ENCODE results near the gene CREBRF. TPM values are rescaled to one million over a fixed set of nuclear protein-coding genes. Genes with fewer than 3 reads are reported as not detected.
"Not testable (repeated sequence)": the region's sequence is repeated elsewhere in the genome, so short reads cannot be mapped to it uniquely, and the experiment has no call there.

Gene CREBRF
- total RNA-seq, 6 experiments from 2014 or later, result 6.5 to 15.7 (median 12.6) TPM

DNA sequence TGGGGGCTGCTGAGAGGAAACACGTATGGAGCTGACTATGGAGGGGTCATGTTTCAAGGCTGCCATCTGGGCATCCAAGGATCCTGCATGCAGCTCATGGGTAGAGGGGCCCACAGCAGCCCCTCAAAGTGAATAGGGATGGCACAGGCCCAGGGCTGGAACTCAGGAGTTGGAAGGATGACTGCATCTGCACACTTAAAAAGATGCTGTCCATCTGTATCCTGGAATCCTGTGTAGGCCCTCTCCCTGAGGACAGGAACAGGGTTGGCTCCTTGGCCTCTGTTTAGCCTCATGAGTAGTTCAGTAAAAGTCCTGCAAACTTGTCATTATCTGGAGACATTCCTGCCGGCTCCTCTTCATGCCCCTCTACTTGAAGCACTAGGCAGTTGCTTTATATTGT, 92.2 kb downstream of the CREBRF start:
- Histone ChIP-seq H3K4me3 (no peak overlapping the region), H3K9me3 (no peaks in the 10 kb centered on the region), H3K27ac (no peak overlapping the region), H3K36me3 (peaks cover 0 to 9% (median 0%) of the 10 kb centered on the region in 4 donors), H3K27me3 (no peaks in the 10 kb centered on the region), H3K4me1 (peaks cover 0 to 3% (median 0%) of the 10 kb centered on the region in 4 donors)
- ATAC-seq, result no peak
- 11% methylated on average over 1 of the region's 2 CpGs for WGBS (ENCODE audit: insufficient coverage, low coverage, low lambda C conversion rate, missing lambda C conversion rate)
- TF ChIP-seq POLR2A (IDR thresholded peaks at IDR 0.05), result no peak
- TF ChIP-seq, protein P1, sequence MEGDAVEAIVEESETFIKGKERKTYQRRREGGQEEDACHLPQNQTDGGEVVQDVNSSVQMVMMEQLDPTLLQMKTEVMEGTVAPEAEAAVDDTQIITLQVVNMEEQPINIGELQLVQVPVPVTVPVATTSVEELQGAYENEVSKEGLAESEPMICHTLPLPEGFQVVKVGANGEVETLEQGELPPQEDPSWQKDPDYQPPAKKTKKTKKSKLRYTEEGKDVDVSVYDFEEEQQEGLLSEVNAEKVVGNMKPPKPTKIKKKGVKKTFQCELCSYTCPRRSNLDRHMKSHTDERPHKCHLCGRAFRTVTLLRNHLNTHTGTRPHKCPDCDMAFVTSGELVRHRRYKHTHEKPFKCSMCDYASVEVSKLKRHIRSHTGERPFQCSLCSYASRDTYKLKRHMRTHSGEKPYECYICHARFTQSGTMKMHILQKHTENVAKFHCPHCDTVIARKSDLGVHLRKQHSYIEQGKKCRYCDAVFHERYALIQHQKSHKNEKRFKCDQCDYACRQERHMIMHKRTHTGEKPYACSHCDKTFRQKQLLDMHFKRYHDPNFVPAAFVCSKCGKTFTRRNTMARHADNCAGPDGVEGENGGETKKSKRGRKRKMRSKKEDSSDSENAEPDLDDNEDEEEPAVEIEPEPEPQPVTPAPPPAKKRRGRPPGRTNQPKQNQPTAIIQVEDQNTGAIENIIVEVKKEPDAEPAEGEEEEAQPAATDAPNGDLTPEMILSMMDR (IDR thresholded peaks at IDR 0.05), result no peak
- intact Hi-C loops (cut with DNase I), result no loop called here
- DNase-seq, result no peak

DNA sequence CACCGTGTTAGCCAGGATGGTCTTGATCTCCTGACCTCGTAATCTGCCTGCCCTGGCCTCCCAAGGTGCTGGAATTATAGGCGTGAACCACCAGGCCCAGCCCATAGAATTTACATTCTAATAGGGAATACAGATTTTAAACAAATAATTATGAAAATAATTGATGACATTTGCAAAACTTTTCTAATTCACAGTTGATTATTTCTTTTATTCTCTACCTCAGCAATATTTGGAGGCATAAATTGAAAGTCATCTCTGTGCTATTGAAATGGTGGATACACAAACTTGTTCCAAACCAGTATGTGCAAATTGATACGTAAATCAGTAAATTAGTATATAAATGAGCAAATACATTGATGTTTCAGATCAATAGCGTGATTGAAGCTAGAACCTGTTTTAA, 96.4 kb downstream of the CREBRF start:
- no peak for DNase-seq
- H3K27me3 ChIP-seq, result no peaks in the 10 kb centered on the region
- no peak overlapping the region for H3K4me3 ChIP-seq
- ATAC-seq, result no peak
- no peaks in the 10 kb centered on the region for H3K9me3 ChIP-seq
- H3K36me3 ChIP-seq, result peaks cover 0 to 26% (median 1%) of the 10 kb centered on the region in 4 donors
- WGBS (ENCODE audit: insufficient coverage, low coverage, low lambda C conversion rate, missing lambda C conversion rate), result 78% methylated on average over 5 of the region's 5 CpGs
- no peak overlapping the region for H3K27ac ChIP-seq
- no peak for TF ChIP-seq POLR2A (IDR thresholded peaks at IDR 0.05)
- TF ChIP-seq, protein P1 (IDR thresholded peaks at IDR 0.05), result no peak
- H3K4me1 ChIP-seq, result peaks cover 0 to 12% (median 5%) of the 10 kb centered on the region in 4 donors
- intact Hi-C loops (cut with DNase I), result no loop called here

- Histone ChIP-seq H3K9me3 (no peaks in the 10 kb centered on the region), H3K27ac (peak overlapping the region in 2 of 3 donors; percentile 25 to 37), H3K4me1 (peaks cover 0 to 12% (median 5%) of the 10 kb centered on the region in 4 donors), H3K4me3 (no peak overlapping the region), H3K27me3 (no peaks in the 10 kb centered on the region), H3K36me3 (peaks cover 0 to 32% (median 4%) of the 10 kb centered on the region in 4 donors)
- TF ChIP-seq POLR2A (IDR thresholded peaks at IDR 0.05), result no peak
- TF ChIP-seq, protein P1 (IDR thresholded peaks at IDR 0.05), result no peak
- WGBS (ENCODE audit: insufficient coverage, low coverage, low lambda C conversion rate, missing lambda C conversion rate), result 65% methylated on average over 7 of the region's 7 CpGs
- DNase-seq (no peak), ATAC-seq (peak; percentile 43 to 85 (median 82))
- intact Hi-C loops (cut with DNase I), result no loop called here
Observed at GRCh38 chr5:173153842-173154241, 97.7 kb downstream of the CREBRF start.

DNA sequence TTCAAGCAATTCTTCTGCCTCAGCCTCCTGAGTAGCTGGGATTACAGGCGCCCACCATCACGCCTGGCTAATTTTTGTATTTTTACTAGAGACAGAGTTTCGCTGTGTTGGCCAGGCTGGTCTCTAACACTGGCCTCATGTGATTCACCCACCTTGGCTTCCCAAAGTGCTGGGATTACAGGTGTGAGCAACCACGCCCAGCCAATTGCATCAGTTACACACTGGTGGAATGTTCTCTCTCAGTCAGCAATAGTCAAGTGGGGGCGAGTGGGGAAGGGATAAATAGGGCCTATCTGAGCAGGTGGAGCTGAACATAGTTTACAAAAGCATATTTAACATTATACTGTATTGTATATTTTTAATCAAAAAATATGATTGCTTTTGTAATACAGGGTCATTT, 98.5 kb downstream of the CREBRF start:
- Histone ChIP-seq H3K4me1 (peaks cover 0 to 12% (median 5%) of the 10 kb centered on the region in 4 donors), H3K36me3 (peaks cover 0 to 30% (median 6%) of the 10 kb centered on the region in 4 donors)
- 97% methylated on average over 4 of the region's 5 CpGs for WGBS (ENCODE audit: insufficient coverage, low coverage, low lambda C conversion rate, missing lambda C conversion rate)
- DNase-seq; H3K27me3 ChIP-seq; H3K27ac ChIP-seq; H3K4me3 ChIP-seq; ATAC-seq; intact Hi-C loops (cut with DNase I); H3K9me3 ChIP-seq: not testable (repeated sequence)

DNA sequence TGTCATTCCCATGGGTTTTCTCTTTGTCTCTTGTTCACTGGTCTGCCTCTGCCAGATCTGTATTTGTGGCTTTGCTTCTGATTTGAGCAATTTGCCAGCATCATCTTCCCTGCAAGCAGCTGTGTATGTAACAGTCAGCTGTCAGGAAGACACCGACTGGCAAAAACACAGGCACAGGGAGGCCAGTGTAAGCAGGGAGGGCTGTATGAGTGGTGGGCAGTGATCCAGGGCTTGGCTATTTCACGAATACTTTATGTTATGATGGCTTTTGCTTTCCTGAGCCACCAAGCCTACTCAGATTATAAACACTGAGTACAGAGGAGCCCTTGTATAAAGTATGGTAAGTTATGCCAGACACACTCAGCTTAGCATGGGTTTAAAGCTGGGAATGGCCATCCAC, 99.8 kb downstream of the CREBRF start:
- no peaks in the 10 kb centered on the region for H3K9me3 ChIP-seq
- H3K27ac ChIP-seq, result no peak overlapping the region
- ATAC-seq, result no peak
- TF ChIP-seq POLR2A (IDR thresholded peaks at IDR 0.05), result no peak
- TF ChIP-seq, protein P1 (IDR thresholded peaks at IDR 0.05), result no peak
- intact Hi-C loops (cut with DNase I), result no loop called here
- peaks cover 0 to 12% (median 5%) of the 10 kb centered on the region in 4 donors for H3K4me1 ChIP-seq
- H3K36me3 ChIP-seq, result peaks cover 0 to 40% (median 10%) of the 10 kb centered on the region in 4 donors
- DNase-seq, result no peak
- no peaks in the 10 kb centered on the region for H3K27me3 ChIP-seq
- H3K4me3 ChIP-seq, result no peak overlapping the region
- 84% methylated on average over 2 of the region's 2 CpGs for WGBS (ENCODE audit: insufficient coverage, low coverage, low lambda C conversion rate, missing lambda C conversion rate)

All from right lobe of liver (tissue), 6 donors.